SJSA1 (cell line): ENCODE measurements around the gene CATSPER1. TPM values are rescaled to one million over a fixed set of nuclear protein-coding genes. Genes with fewer than 3 reads are reported as not detected.

Source experiments
- DNase-seq, 2 experiments: peaks; one replicate each; pipeline ENCODE4 v3.0.0-alpha.2; 2015 to 2020; ENCODE audit warnings: low spot score in 2 of 2, low read depth in 1 of 2
- H3K27ac ChIP-seq: fragments of 250-450 bp; sonication (Bioruptor Pico); 2 replicates; pipeline ENCODE4 v1.5.1; 2020; ENCODE audit warnings: mild to moderate bottlenecking, moderate library complexity
- H3K27me3 ChIP-seq: fragments of 250-450 bp; sonication (Bioruptor Pico); replicated peaks from 2 replicates; pipeline ENCODE4 v1.5.1; 2020; ENCODE audit warnings: mild to moderate bottlenecking, moderate library complexity
- H3K36me3 ChIP-seq: fragments of 250-450 bp; sonication (Bioruptor Pico); 2 replicates; pipeline ENCODE4 v1.5.1; 2020; ENCODE audit warnings: mild to moderate bottlenecking
- H3K4me1 ChIP-seq: fragments of 250-450 bp; sonication (Bioruptor Pico); replicated peaks from 2 replicates; pipeline ENCODE4 v1.6.1; 2021; ENCODE audit warnings: mild to moderate bottlenecking
- H3K4me3 ChIP-seq: fragments of 250-450 bp; sonication (Bioruptor Pico); 2 replicates; pipeline ENCODE4 v1.5.1; 2020; ENCODE audit warnings: mild to moderate bottlenecking
- H3K9me3 ChIP-seq: fragments of 250-450 bp; sonication (Bioruptor Pico); replicated peaks from 2 replicates; pipeline ENCODE4 v1.5.1; 2020; ENCODE audit warnings: mild to moderate bottlenecking
- total RNA-seq: library from RNA; depleted of rRNA; stranded (reverse); fragments of >200 nt; shearing (Covaris generic); gene quantifications from 2 replicates; pipeline ENCODE4 v1.2.3, GENCODE V29; 2014

Gene CATSPER1
- total RNA-seq, 1 experiment from 2014 or later = 1.4 TPM

- Histone ChIP-seq H3K9me3 (no peaks in the 10 kb centered on the region), H3K27me3 (no peaks in the 10 kb centered on the region), H3K4me3 (no peak overlapping the region), H3K36me3 (no peaks in the 10 kb centered on the region), H3K27ac (no peak overlapping the region), H3K4me1 (peaks cover 27% of the 10 kb centered on the region)
- peak; percentile 87 to 89 for DNase-seq
Observed at GRCh38 chr11:66022401-66023185, 3.7 kb downstream of the CATSPER1 start.

DNA sequence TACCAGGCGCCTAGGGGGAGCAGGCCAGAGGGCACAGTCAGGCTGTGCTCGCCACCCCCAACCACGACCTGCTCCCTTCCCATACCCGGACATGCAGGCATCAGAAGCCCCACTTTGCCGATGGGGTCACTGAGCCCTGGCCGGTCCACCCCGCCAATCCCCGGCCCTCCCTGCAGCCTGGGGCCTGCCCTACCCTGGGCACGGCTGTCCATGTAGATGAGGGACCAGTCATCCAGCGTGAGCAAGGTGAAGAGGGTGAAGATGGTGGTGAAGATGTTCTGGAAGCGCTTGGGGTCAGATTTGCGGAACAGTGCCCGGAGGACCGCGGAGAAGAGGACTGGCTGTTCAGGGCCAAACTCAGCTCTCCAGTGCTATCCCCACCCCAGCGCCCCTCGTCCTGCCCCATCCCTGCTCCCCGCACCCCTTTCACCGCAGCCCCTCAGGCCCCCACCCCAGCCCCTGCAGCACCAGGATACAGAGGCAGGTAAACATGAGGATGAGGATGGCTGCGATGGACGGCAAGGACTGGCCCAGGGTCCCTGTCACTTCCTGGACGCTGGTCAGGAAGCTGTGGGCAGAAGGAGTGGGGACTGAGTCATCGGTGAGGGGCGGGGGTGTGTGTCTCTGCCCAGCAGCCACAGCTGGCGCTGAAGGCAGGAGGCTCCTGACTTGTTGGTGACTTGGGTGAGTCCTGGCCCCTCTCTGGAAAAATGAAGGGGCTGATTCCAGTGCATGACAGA lies 5.5 kb downstream of the CATSPER1 start:
- no peaks in the 10 kb centered on the region for H3K9me3 ChIP-seq
- DNase-seq = peak; percentile 83 to 98
- peak overlapping the region; percentile 71 for H3K27ac ChIP-seq
- peaks cover 4% of the 10 kb centered on the region; the same call in 1 of the 2 replicates for H3K36me3 ChIP-seq
- no peak overlapping the region for H3K4me3 ChIP-seq
- no peaks in the 10 kb centered on the region for H3K27me3 ChIP-seq
- peaks cover 36% of the 10 kb centered on the region for H3K4me1 ChIP-seq

DNA sequence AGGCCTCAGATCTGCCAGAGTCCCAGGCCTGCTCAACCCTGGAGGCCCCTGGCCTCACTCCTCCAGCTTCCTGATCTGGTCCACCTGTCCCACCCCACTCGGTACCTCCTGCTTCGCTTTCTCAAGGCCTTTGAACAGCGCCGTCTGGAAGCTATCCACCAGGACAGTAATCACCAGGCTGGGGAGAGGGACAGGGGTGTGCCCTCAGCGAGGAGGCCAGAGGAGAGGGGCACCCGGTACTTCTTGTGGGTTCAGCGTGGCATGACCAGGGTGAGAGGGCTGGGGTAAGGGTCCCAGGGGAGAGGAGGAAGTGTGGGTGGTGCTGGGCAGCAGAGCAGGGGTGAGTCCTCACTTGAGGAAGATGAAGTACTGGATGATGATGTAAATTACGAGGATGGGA lies 6.1 kb downstream of the CATSPER1 start:
- H3K27ac ChIP-seq = peak overlapping the region; percentile 71; the same call in 1 of the 2 replicates
- H3K36me3 ChIP-seq = peaks cover 4% of the 10 kb centered on the region; the same call in 1 of the 2 replicates
- H3K4me3 ChIP-seq = no peak overlapping the region
- peaks cover 42% of the 10 kb centered on the region for H3K4me1 ChIP-seq
- no peaks in the 10 kb centered on the region for H3K27me3 ChIP-seq
- H3K9me3 ChIP-seq = no peaks in the 10 kb centered on the region
- DNase-seq = no peak

- H3K4me1 ChIP-seq = peaks cover 50% of the 10 kb centered on the region
- DNase-seq = no peak
- peaks cover 4% of the 10 kb centered on the region; the same call in 1 of the 2 replicates for H3K36me3 ChIP-seq
- H3K27ac ChIP-seq = no peak overlapping the region
- H3K4me3 ChIP-seq = no peak overlapping the region
- H3K9me3 ChIP-seq = no peaks in the 10 kb centered on the region
- H3K27me3 ChIP-seq = no peaks in the 10 kb centered on the region
Observed at GRCh38 chr11:66017321-66017720, 9.0 kb downstream of the CATSPER1 start.

DNA sequence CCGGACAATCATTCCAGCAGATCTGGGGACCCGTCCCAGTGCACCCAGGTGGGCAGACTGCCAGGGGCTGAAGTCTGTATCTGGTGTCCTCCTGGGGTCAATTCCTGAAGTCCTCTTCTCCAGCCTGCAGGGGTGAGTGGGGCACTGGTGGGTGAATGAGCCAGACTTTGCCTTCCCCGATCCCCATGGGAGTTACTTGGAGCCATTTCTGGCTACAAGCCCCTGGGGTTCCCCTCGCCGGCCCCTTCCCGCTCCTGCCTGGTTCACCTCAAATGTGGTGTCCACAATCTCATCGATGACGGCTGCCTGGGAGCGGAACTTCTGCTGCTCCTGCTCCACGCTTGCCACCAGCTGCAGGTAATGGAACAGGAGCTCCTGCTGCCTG lies 9.5 kb downstream of the CATSPER1 start:
- DNase-seq = no peak
- no peaks in the 10 kb centered on the region for H3K9me3 ChIP-seq
- H3K27ac ChIP-seq = no peak overlapping the region
- H3K4me3 ChIP-seq = no peak overlapping the region
- H3K36me3 ChIP-seq = peaks cover 4% of the 10 kb centered on the region; the same call in 1 of the 2 replicates
- H3K4me1 ChIP-seq = peaks cover 45% of the 10 kb centered on the region
- no peaks in the 10 kb centered on the region for H3K27me3 ChIP-seq

GRCh38 chr11:66015936-66016792 lies 10.1 kb downstream of the CATSPER1 start:
- peak overlapping the region; percentile 75 for H3K27ac ChIP-seq

DNA sequence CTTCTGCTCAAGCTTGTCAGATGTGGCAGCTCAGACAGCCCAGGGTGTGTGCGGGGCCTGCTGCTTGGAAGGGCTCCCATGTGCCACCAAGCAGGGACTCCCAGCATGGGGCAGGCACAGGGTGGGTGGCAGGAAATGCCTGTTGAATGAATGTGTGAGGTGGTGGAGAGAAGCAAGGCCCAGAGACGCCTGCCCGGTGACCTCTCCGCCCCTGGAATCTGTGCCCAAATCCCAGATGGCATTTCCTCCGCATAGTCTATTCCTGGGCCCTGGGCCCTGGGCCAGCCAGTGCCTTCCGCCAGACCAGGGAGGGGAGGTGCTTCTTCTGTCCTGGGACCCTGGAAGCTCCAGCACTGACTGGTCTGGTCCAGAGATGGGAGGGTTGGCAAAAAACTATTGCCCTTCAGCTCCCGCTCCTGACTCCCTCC lies 10.8 kb downstream of the CATSPER1 start:
- H3K27ac ChIP-seq = peak overlapping the region; percentile 75

More at GRCh38 chr11:66015936-66016792, 10.1 kb downstream of the CATSPER1 start:
- no peaks in the 10 kb centered on the region for H3K9me3 ChIP-seq
- H3K4me1 ChIP-seq = peaks cover 39% of the 10 kb centered on the region
- no peaks in the 10 kb centered on the region for H3K27me3 ChIP-seq
- peaks cover 4% of the 10 kb centered on the region; the same call in 1 of the 2 replicates for H3K36me3 ChIP-seq
- H3K4me3 ChIP-seq = no peak overlapping the region
- DNase-seq = no peak

DNA sequence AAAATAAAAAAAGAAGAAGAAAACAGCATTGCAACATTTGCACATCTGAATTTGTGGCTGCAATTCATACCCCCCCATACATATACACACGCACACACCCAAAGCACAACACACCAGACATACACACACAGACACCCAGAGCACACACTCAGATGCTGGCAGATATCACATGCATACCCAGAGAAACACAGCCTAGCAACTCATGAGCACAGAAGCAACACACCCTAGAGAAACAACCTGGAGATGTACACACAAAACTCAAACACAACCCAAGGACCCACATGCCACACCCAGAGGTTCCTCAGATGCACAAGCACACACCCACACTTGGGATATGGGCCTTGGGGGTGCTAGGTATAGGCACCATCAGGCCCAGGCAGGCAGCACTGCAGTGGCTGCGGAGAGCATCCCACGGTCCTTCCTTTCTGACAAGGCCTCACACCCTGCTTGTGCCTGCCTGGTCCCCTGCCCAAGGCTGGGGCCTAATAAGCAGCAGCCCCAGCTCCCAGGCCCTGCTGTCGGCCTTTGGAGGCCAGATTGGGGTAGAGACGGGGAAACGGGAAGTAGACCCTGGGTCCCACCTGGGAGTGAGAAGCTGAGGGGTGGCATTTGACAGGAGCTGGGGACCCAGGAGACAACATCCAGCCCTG lies 11.3 kb downstream of the CATSPER1 start:
- H3K4me3 ChIP-seq = no peak overlapping the region
- no peaks in the 10 kb centered on the region for H3K9me3 ChIP-seq
- H3K4me1 ChIP-seq = peaks cover 27% of the 10 kb centered on the region
- no peaks in the 10 kb centered on the region for H3K27me3 ChIP-seq
- H3K27ac ChIP-seq = peak overlapping the region; percentile 75
- H3K36me3 ChIP-seq = peaks cover 4% of the 10 kb centered on the region; the same call in 1 of the 2 replicates
- DNase-seq = no peak

More for the DNA sequence above, 10.8 kb downstream of the CATSPER1 start:
- Histone ChIP-seq H3K4me1 (peaks cover 32% of the 10 kb centered on the region), H3K27me3 (no peaks in the 10 kb centered on the region), H3K36me3 (peaks cover 4% of the 10 kb centered on the region; the same call in 1 of the 2 replicates), H3K9me3 (no peaks in the 10 kb centered on the region), H3K4me3 (no peak overlapping the region)
- DNase-seq = peak; percentile 86 to 92

- DNase-seq = no peak
- Histone ChIP-seq H3K27me3 (no peaks in the 10 kb centered on the region), H3K27ac (no peak overlapping the region)
Observed at GRCh38 chr11:66013762-66014100, 12.5 kb downstream of the CATSPER1 start.

DNA sequence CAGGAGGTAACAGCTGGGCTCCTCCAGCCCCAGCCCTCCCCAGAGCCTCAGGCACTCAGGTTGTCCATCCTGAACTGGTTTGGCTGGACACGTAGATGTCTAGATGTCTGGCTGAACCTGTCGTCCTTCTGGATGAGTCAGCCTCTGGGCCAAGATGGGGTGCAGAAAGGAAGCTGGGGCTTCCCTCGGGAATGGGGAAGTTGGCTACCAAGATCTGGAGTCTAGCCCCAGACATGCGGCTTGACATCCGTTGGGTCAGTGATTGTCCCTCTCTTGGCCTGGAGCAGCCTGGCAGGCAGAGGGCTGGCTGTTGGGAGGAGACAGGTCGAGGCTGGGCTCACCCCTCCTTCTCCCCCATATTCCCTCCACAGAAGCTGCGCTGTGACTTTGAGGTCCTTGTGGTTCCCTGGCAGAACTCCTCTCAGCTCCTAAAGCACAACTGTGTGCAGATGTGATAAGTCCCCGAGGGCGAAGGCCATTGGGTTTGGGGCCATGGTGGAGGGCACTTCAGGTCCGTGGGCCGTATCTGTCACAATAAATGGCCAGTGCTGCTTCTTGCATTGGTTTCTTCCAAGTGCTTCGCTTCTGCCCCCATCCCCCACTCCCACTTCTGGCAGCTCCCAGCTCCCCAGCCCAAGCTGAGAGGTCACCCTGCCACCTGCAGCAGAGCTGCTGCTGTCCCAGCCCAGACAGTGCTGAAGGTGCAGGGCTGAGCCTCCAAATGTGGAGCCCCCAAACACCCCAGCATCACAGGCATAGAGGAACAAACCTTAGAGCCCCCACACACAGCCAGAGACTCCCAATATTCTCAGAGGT lies 13.1 kb downstream of the CATSPER1 start:
- H3K27me3 ChIP-seq = no peaks in the 10 kb centered on the region
- no peaks in the 10 kb centered on the region for H3K9me3 ChIP-seq
- no peak for DNase-seq
- H3K27ac ChIP-seq = no peak overlapping the region
- peaks cover 4% of the 10 kb centered on the region; the same call in 1 of the 2 replicates for H3K36me3 ChIP-seq
- H3K4me1 ChIP-seq = peaks cover 27% of the 10 kb centered on the region
- no peak overlapping the region for H3K4me3 ChIP-seq

More at GRCh38 chr11:66013762-66014100, 12.5 kb downstream of the CATSPER1 start:
- no peaks in the 10 kb centered on the region for H3K9me3 ChIP-seq
- peaks cover 4% of the 10 kb centered on the region; the same call in 1 of the 2 replicates for H3K36me3 ChIP-seq
- H3K4me1 ChIP-seq = peaks cover 27% of the 10 kb centered on the region
- H3K4me3 ChIP-seq = no peak overlapping the region

GRCh38 chr11:66012371-66012945 lies 13.8 kb downstream of the CATSPER1 start:
- H3K36me3 ChIP-seq = peaks cover 4% of the 10 kb centered on the region; the same call in 1 of the 2 replicates
- no peaks in the 10 kb centered on the region for H3K9me3 ChIP-seq
- H3K4me3 ChIP-seq = no peak overlapping the region
- no peaks in the 10 kb centered on the region for H3K27me3 ChIP-seq
- H3K27ac ChIP-seq = no peak overlapping the region
- DNase-seq = no peak
- H3K4me1 ChIP-seq = peaks cover 28% of the 10 kb centered on the region

- DNase-seq = no peak
- Histone ChIP-seq H3K4me3 (no peak within 1 kb of the TSS), H3K4me1 (peaks cover 34% of the 10 kb centered on the region), H3K27me3 (no peaks in the 10 kb centered on the region), H3K9me3 (no peaks in the 10 kb centered on the region), H3K27ac (no peak within 1 kb of the TSS), H3K36me3 (peaks cover 9% of the 10 kb centered on the region; the same call in 1 of the 2 replicates)
Observed at GRCh38 chr11:66011785-66012303, 14.4 kb downstream of the CATSPER1 start, which contains the start of gene CST6. Gene CST6, plus strand, starts transcription at chr11:66012008. Its CDS starts 37 bp downstream, at chr11:66012045.
